ENCODE data around the gene CTTNBP2NL.
"Not testable (repeated sequence)": the region's sequence is repeated elsewhere in the genome, so short reads cannot be mapped to it uniquely, and the experiment has no call there.

Gene CTTNBP2NL

DNA sequence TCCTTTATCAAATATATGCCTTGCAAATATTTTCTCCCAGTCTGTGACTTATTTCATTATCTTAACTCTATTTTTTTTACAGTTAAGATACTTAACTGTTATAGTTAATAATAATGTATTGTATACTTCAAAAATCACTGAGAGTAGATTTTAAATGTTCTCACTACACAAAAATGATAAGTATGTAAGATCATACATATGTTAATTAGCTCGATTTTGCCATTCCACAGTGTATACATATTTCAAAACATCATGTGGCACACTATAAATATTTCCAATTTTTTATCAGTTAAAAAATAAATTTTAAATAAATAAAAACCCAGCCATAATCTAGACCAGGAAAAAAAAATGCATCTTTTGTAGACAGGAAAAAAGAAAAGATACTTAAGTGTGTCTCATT, 27.2 kb downstream of the CTTNBP2NL start:
- ChIA-PET CTCF (interaction anchor here (0.7 kb wide), 1 partner anchor 92 kb away, joined by 5 read pairs; no protein-coding TSS in a partner anchor), POLR2A (no interaction called here)
- DNase-seq (ENCODE audit: extremely low spot score): no peak
- TF ChIP-seq SUZ12 (IDR thresholded peaks at IDR 0.05) (no peak), LEF1 (IDR thresholded peaks at IDR 0.05; ENCODE audit: borderline replicate concordance) (no peak), TARDBP (IDR thresholded peaks at IDR 0.05) (no peak), SP1 (IDR thresholded peaks at IDR 0.05) (no peak), CTBP1 (IDR thresholded peaks at IDR 0.05; ENCODE audit: borderline replicate concordance) (no peak), L3MBTL2 (conservative IDR thresholded peaks at IDR 0.05) (no peak), NFRKB (IDR thresholded peaks at IDR 0.05) (no peak)

DNA sequence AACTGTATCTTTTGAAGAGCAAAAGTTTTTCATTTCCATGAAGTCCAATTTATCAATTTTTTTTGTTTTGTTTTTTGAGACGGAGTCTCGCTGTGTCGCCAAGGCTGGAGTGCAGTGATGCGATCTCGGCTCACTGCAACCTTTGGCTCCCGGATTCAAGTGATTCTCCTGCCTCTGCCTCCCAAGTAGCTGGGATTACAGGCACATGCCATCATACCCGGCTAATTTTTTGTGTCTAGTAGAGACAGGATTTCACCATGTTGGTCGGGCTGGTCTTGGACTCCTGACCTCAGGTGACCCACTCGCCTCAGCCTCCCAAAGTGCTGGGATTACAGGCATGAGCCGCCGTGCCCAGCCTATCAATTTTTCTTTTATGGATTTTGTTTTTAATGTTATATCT, 27.7 kb downstream of the CTTNBP2NL start:
- DNase-seq (ENCODE audit: extremely low spot score); POLR2A ChIA-PET; CTCF ChIA-PET: not testable (repeated sequence)

DNA sequence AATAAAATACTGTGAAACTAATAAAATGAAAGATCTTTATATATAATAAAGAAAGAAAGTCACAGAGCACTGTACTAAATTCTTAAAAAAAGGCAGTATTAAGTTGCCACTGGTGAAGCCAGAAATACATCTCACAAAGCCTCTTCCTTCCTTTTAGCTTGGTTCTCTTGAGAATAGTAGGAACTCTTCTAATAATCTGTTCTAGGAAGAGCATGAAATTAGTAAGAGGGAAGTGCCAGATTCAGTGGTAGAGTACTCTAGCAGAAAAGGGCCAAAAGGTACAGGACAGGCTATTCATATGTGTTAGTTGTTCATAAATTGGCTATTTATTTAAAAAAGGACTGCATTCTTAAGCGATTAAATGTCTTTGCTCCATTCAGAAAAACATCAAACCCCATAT, 33.7 kb downstream of the CTTNBP2NL start:
- TF ChIP-seq BHLHE40 (IDR thresholded peaks at IDR 0.05; ENCODE audit: borderline replicate concordance): no peak
- TF ChIP-seq FOXA1 (IDR thresholded peaks at IDR 0.05): no peak
- no peak for TF ChIP-seq HDGF (IDR thresholded peaks at IDR 0.05; ENCODE audit: borderline replicate concordance)
- TF ChIP-seq ARNT (IDR thresholded peaks at IDR 0.05): no peak
- TF ChIP-seq NFRKB (IDR thresholded peaks at IDR 0.05): no peak
- TF ChIP-seq, protein P1, sequence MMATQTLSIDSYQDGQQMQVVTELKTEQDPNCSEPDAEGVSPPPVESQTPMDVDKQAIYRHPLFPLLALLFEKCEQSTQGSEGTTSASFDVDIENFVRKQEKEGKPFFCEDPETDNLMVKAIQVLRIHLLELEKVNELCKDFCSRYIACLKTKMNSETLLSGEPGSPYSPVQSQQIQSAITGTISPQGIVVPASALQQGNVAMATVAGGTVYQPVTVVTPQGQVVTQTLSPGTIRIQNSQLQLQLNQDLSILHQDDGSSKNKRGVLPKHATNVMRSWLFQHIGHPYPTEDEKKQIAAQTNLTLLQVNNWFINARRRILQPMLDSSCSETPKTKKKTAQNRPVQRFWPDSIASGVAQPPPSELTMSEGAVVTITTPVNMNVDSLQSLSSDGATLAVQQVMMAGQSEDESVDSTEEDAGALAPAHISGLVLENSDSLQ (IDR thresholded peaks at IDR 0.05): no peak
- no peak for TF ChIP-seq LEF1 (IDR thresholded peaks at IDR 0.05; ENCODE audit: borderline replicate concordance)
- no peak for TF ChIP-seq ELF4 (IDR thresholded peaks at IDR 0.05)
- TF ChIP-seq CTBP1 (IDR thresholded peaks at IDR 0.05; ENCODE audit: borderline replicate concordance): no peak
- TF ChIP-seq SP1 (IDR thresholded peaks at IDR 0.05): no peak
- TF ChIP-seq TARDBP (IDR thresholded peaks at IDR 0.05): no peak
- TF ChIP-seq ZNF384 (IDR thresholded peaks at IDR 0.05): no peak
- no peak for TF ChIP-seq FOXM1 (IDR thresholded peaks at IDR 0.05; ENCODE audit: borderline replicate concordance)
- TF ChIP-seq FOXK2 (IDR thresholded peaks at IDR 0.05): no peak
- TF ChIP-seq L3MBTL2 (conservative IDR thresholded peaks at IDR 0.05): no peak
- no peak for TF ChIP-seq SUZ12 (IDR thresholded peaks at IDR 0.05)
- ChIA-PET POLR2A (interaction anchor here (1.2 kb wide), 1 partner anchor 33 kb away, joined by 5 read pairs; the partner anchor contains the start of gene CTTNBP2NL), CTCF (interaction anchor here (1.0 kb wide), 1 partner anchor 9 kb away, joined by 3 read pairs; no protein-coding TSS in a partner anchor)

DNA sequence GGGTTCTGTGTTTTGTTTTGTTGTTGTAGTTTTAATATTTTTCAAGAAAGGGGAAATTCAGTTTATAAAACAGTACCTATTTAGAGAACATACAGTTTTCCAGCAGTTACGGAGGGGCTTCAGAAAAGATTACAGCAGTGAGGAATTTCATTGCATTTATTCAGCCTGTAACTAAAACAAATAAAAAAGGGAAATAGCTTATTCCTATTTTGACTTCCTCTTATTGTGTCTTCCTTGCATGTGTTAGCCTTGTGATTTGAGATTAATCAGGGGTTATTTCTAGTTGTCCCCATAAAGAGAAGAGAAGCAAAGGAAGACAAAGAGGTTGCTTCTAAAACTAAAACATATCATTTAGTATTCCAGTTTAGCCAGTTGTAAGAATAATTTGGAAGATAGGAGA, 35.0 kb downstream of the CTTNBP2NL start:
- ChIA-PET CTCF (no interaction called here), POLR2A (no interaction called here)
- no peak for TF ChIP-seq SP1 (IDR thresholded peaks at IDR 0.05)
- no peak for TF ChIP-seq ZNF384 (IDR thresholded peaks at IDR 0.05)
- no peak for TF ChIP-seq FOXK2 (IDR thresholded peaks at IDR 0.05)
- TF ChIP-seq FOXA1 (IDR thresholded peaks at IDR 0.05): no peak
- TF ChIP-seq, protein P1 (IDR thresholded peaks at IDR 0.05): no peak
- TF ChIP-seq NFRKB (IDR thresholded peaks at IDR 0.05): no peak
- no peak for TF ChIP-seq SUZ12 (IDR thresholded peaks at IDR 0.05)
- TF ChIP-seq ELF4 (IDR thresholded peaks at IDR 0.05): no peak
- no peak for TF ChIP-seq FOXM1 (IDR thresholded peaks at IDR 0.05; ENCODE audit: borderline replicate concordance)
- no peak for TF ChIP-seq L3MBTL2 (conservative IDR thresholded peaks at IDR 0.05)
- no peak for TF ChIP-seq TARDBP (IDR thresholded peaks at IDR 0.05)
- TF ChIP-seq CTBP1 (IDR thresholded peaks at IDR 0.05; ENCODE audit: borderline replicate concordance): no peak
- no peak for DNase-seq (ENCODE audit: extremely low spot score)

More for the DNA sequence above, 33.7 kb downstream of the CTTNBP2NL start:
- no peak for DNase-seq (ENCODE audit: extremely low spot score)

DNA sequence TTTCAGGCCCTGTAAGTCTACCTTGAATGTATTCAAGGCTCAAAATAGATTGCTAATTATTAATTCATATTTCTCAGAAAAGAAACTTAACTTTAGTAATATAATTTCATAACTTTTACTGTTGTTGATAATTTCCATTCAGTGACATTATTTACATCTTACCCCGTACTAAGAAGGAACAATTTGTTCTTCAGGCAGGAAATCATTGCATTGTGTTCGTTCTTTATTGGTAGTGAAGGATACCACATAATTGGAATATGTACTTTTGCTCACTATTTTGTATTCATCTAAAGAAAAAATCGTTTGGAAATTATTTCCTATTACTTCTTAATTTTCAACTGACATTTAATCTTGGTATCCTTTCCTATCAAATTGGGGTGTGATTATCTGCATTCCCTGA, 39.4 kb downstream of the CTTNBP2NL start:
- TF ChIP-seq, protein P1 (IDR thresholded peaks at IDR 0.05): no peak
- TF ChIP-seq TARDBP (IDR thresholded peaks at IDR 0.05): no peak
- TF ChIP-seq HDGF (IDR thresholded peaks at IDR 0.05; ENCODE audit: borderline replicate concordance): no peak
- TF ChIP-seq BHLHE40 (IDR thresholded peaks at IDR 0.05; ENCODE audit: borderline replicate concordance): no peak
- no peak for TF ChIP-seq ARNT (IDR thresholded peaks at IDR 0.05)
- ChIA-PET CTCF (no interaction called here), POLR2A (interaction anchor here (1.1 kb wide), 1 partner anchor 39 kb away, joined by 3 read pairs; the partner anchor contains the start of gene CTTNBP2NL)
- DNase-seq (ENCODE audit: extremely low spot score): no peak

DNA sequence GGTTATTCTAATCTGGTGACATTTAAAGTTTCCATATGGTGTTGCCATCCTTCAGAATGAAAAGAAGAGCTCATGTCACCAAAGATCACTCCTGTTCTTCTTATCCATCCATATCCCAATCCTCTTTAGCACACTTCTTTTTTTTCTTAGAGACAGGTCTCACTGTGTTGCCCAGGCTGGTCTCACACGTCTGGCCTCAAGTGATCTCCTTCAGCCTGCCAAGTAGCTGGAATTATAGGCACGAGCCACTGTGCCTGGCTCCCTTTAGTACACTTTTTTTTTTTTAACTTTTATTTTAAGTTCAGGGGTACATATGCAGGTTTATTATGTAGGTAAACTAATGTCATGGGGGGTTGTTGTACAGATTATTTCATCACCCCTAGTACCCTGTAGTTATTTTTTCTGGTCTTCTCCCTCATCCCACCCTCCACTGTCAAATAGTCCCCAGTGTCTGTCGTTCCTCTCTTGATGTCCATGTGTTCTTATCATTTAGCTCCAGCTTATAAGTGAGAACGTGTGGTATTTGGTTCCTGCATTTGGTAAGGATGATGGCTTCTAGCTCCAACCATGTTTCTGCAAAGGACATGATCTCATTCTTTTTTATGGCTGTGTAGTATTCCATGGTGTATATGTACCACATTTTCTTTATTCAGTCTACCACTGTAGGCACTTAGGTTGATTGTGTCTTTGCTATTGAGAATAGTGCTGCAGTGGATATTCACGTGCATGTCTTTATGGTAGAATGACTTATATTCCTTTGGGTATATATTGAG, 40.6 kb downstream of the CTTNBP2NL start:
- POLR2A ChIA-PET: interaction anchor here (1.1 kb wide), 1 partner anchor 40 kb away, joined by 3 read pairs; the partner anchor contains the start of gene CTTNBP2NL
- CTCF ChIA-PET: no interaction called here
- TF ChIP-seq ELF4 (IDR thresholded peaks at IDR 0.05) (no peak), HDGF (IDR thresholded peaks at IDR 0.05; ENCODE audit: borderline replicate concordance) (no peak), FOXM1 (IDR thresholded peaks at IDR 0.05; ENCODE audit: borderline replicate concordance) (no peak), LEF1 (IDR thresholded peaks at IDR 0.05; ENCODE audit: borderline replicate concordance) (no peak), CTBP1 (IDR thresholded peaks at IDR 0.05; ENCODE audit: borderline replicate concordance) (no peak), L3MBTL2 (conservative IDR thresholded peaks at IDR 0.05) (no peak), ZNF384 (IDR thresholded peaks at IDR 0.05) (no peak), SP1 (IDR thresholded peaks at IDR 0.05) (no peak), BHLHE40 (IDR thresholded peaks at IDR 0.05; ENCODE audit: borderline replicate concordance) (no peak), ARNT (IDR thresholded peaks at IDR 0.05) (no peak)
- DNase-seq (ENCODE audit: extremely low spot score): no peak

DNA sequence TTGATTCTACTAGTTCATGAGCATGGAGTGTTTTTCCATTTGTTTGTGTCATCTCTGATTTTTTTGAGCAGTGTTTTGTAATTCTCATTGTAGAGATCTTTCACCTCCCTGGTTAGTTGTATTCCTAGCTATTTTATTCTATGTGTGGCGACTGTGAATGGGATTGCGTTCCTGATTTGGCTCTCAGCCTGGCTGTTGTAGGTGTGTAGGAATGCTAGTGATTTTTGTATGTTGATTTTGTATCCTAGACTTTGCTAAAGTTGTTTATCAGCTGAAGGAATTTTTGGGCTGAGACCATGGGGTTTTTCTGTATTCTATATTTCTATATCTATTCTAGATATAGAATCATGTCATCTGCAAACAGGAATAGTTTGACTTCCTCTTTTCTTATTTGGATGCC, 42.1 kb downstream of the CTTNBP2NL start:
- CTCF ChIA-PET; POLR2A ChIA-PET; DNase-seq (ENCODE audit: extremely low spot score): not testable (repeated sequence)

Data from HEK293T (cell line).